Measurements from ENCODE around the gene NAA50. TPM values are rescaled to one million over a fixed set of nuclear protein-coding genes. Genes with fewer than 3 reads are reported as not detected.

NAA50 gene
- total and polyA plus RNA-seq, 2 experiments from 2014 or later, result 103 to 260 TPM

GRCh38 chr3:113712129-113712528, 33.9 kb downstream of the NAA50 start:
- no peak overlapping the region for H3K27ac Mint-ChIP-seq
- Histone ChIP-seq H2AFZ (no peak overlapping the region), H3K79me2 (replicated peaks; ENCODE audit: insufficient read depth) (no peaks in the 10 kb centered on the region), H3K27ac (ENCODE audit: low read depth) (no peak overlapping the region), H3K4me2 (no peak overlapping the region), H3K36me3 (ENCODE audit: insufficient read depth) (no peaks in the 10 kb centered on the region), H3K4me3 (no peak overlapping the region), H3K27me3 (ENCODE audit: insufficient read depth) (no peaks in the 10 kb centered on the region), H3K9me2 (ENCODE audit: insufficient read depth) (no peaks in the 10 kb centered on the region), H4K20me1 (replicated peaks; ENCODE audit: insufficient read depth) (0 out of 2 replicates have a peak, but pooled peaks cover 4% of the 10 kb centered on the region), H3K4me1 (ENCODE audit: insufficient read depth) (no peaks in the 10 kb centered on the region), H3F3A (replicated peaks; ENCODE audit: low read depth) (no peaks in the 10 kb centered on the region)
- H3K36me3 Mint-ChIP-seq (ENCODE audit: low read depth), result no peaks in the 10 kb centered on the region
- no peak for TF ChIP-seq REST (IDR thresholded peaks at IDR 0.05; ENCODE audit: unreplicated experiment)
- no peak for TF ChIP-seq EZH2phosphoT487 (IDR thresholded peaks at IDR 0.05; ENCODE audit: unreplicated experiment)
- TF ChIP-seq ZNF114 (CRISPR knock-in tag; IDR thresholded peaks at IDR 0.05), result no peak
- TF ChIP-seq JUNB (IDR thresholded peaks at IDR 0.05; ENCODE audit: unreplicated experiment), result no peak
- no peak for TF ChIP-seq POLR2AphosphoS5 (IDR thresholded peaks at IDR 0.05; ENCODE audit: low read depth)
- DNase-seq (ENCODE audit: low spot score), result no peak
- ATAC-seq, result no peak
- H3K9me3 Mint-ChIP-seq, result no peaks in the 10 kb centered on the region
- peaks cover 8% of the 10 kb centered on the region for H3K27me3 Mint-ChIP-seq (ENCODE audit: insufficient read depth, low read depth, poor library complexity)
- H3K4me3 Mint-ChIP-seq, result no peak overlapping the region
- H3K4me1 Mint-ChIP-seq, result no peaks in the 10 kb centered on the region

GRCh38 chr3:113707835-113708234, 38.2 kb downstream of the NAA50 start:
- no peaks in the 10 kb centered on the region for H3K4me1 Mint-ChIP-seq
- no peak overlapping the region for H3K4me3 ChIP-seq
- no peaks in the 10 kb centered on the region for H3K36me3 ChIP-seq (ENCODE audit: insufficient read depth)
- H3K79me2 ChIP-seq (replicated peaks; ENCODE audit: insufficient read depth), result no peaks in the 10 kb centered on the region
- no peaks in the 10 kb centered on the region for H3K27me3 ChIP-seq (ENCODE audit: insufficient read depth)
- no peaks in the 10 kb centered on the region for H3K9me2 ChIP-seq (ENCODE audit: insufficient read depth)
- H4K20me1 ChIP-seq (replicated peaks; ENCODE audit: insufficient read depth), result no peaks in the 10 kb centered on the region
- no peaks in the 10 kb centered on the region for H3K9me3 Mint-ChIP-seq
- H3K27ac ChIP-seq (ENCODE audit: low read depth), result no peak overlapping the region
- H3K36me3 Mint-ChIP-seq (ENCODE audit: low read depth), result no peaks in the 10 kb centered on the region
- H3K27me3 Mint-ChIP-seq (ENCODE audit: insufficient read depth, low read depth, poor library complexity), result peaks cover 3% of the 10 kb centered on the region
- no peak for DNase-seq (ENCODE audit: low spot score)
- no peaks in the 10 kb centered on the region for H3K4me1 ChIP-seq (ENCODE audit: insufficient read depth)
- no peak overlapping the region for H2AFZ ChIP-seq
- no peak overlapping the region for H3K4me3 Mint-ChIP-seq
- no peak for ATAC-seq
- H3K4me2 ChIP-seq, result no peak overlapping the region
- no peaks in the 10 kb centered on the region for H3F3A ChIP-seq (replicated peaks; ENCODE audit: low read depth)
- no peak overlapping the region for H3K27ac Mint-ChIP-seq
- TF ChIP-seq NANOG (IDR thresholded peaks at IDR 0.05; ENCODE audit: borderline replicate concordance) (no peak), EZH2phosphoT487 (IDR thresholded peaks at IDR 0.05; ENCODE audit: unreplicated experiment) (no peak), ZNF462 (CRISPR knock-in tag; IDR thresholded peaks at IDR 0.05) (no peak), POLR2AphosphoS5 (IDR thresholded peaks at IDR 0.05; ENCODE audit: low read depth) (no peak), ZNF331 (CRISPR knock-in tag; IDR thresholded peaks at IDR 0.05; ENCODE audit: low read depth) (no peak), JUNB (IDR thresholded peaks at IDR 0.05; ENCODE audit: unreplicated experiment) (no peak), EZH2 (IDR thresholded peaks at IDR 0.05; ENCODE audit: low read depth, unreplicated experiment) (no peak), ETS1 (IDR thresholded peaks at IDR 0.05) (no peak)

Data from GM23338 (cell line).